HepG2 (cell line): ENCODE data around the gene NRIP2. TPM values are rescaled to one million over a fixed set of nuclear protein-coding genes. Genes with fewer than 3 reads are reported as not detected.

Source experiments
- ATAC-seq: fragments of 200-7000 bp; cut with Tn5 transposase; 3 replicates; pipeline ENCODE4 v1.9.1; 2020; ENCODE audit warnings: mild to moderate bottlenecking, moderate library complexity
- BruUV-seq: library from RNA; stranded (reverse); fragments of 400-500 nt; replicated peaks from 2 replicates; lab custom pipeline; 2021; lab: Mats Ljungman, UMichigan
- CTCF ChIA-PET: fragments of 300-600 bp; formaldehyde crosslinking; extraction: SDS; loops from one replicate; lab custom pipeline; 2021; ENCODE audit warnings: low total read pairs, inconsistent platforms, low intra/inter-chr PET ratio; lab: Yijun Ruan, JAX
- POLR2A ChIA-PET: fragments of 350-600 bp; sonication (Branson Sonifier 250); formaldehyde crosslinking; loops from one replicate; lab custom pipeline; 2020; ENCODE audit warnings: antibody characterized with exemption, inconsistent platforms; lab: Yijun Ruan, JAX
- DNase-seq: peaks from one replicate; pipeline ENCODE4 v3.0.0-alpha.2; 2015; ENCODE audit warnings: low spot score
- FAIRE-seq: peaks from 3 replicates; lab custom pipeline; 2011; peaks lifted over from hg19 to GRCh38; lab: Jason Lieb, UNC
- H2AFZ ChIP-seq: one replicate; pipeline ENCODE4 v1.6.1; 2011; ENCODE audit warnings: low read length, inconsistent platforms
- H3K27ac ChIP-seq: fragments of 300-600 bp; 3 replicates; pipeline ENCODE4 v1.8.0; 2011; ENCODE audit warnings: mixed run types, mild to moderate bottlenecking, mixed read lengths, low read length, inconsistent platforms; ENCODE audit not compliant: insufficient read depth; ENCODE audit errors: extremely low read length
- H3K27me3 ChIP-seq, 2 experiments: fragments of 200-600 bp in 1 of 2; 2 replicates in 1 of 2; 3 replicates in 1 of 2; pipeline versions ENCODE4 v1.6.0 to v1.8.0; 2011; ENCODE audit warnings: low read length in 2 of 2, mild to moderate bottlenecking in 2 of 2, moderate library complexity in 2 of 2, inconsistent platforms in 1 of 2; ENCODE audit not compliant: insufficient read depth in 2 of 2, control insufficient read depth in 1 of 2
- H3K36me3 ChIP-seq, 2 experiments: fragments of 200-600 bp in 1 of 2; replicated peaks in 1 of 2; 2 replicates in 1 of 2; 3 replicates in 1 of 2; pipeline versions ENCODE4 v1.5.1 to v1.8.0; 2011; ENCODE audit warnings: low read length in 2 of 2, inconsistent platforms in 1 of 2; ENCODE audit not compliant: insufficient read depth in 2 of 2, control insufficient read depth in 1 of 2
- H3K4me1 ChIP-seq: 2 replicates; pipeline ENCODE4 v1.5.1; 2012; ENCODE audit warnings: low read length, inconsistent platforms; ENCODE audit not compliant: insufficient read depth
- H3K4me2 ChIP-seq: 2 replicates; pipeline ENCODE4 v1.6.0; 2011; ENCODE audit warnings: low read depth, low read length, inconsistent platforms
- H3K4me3 ChIP-seq, 3 experiments: fragments of 200-600 bp in 1 of 3; sonication (generic), shearing (Covaris generic) in 1 of 3; replicated peaks in 1 of 3; 2 replicates each; pipeline ENCODE4 v1.5.1; 2011 to 2016; ENCODE audit warnings: low read length in 3 of 3, inconsistent platforms in 2 of 3, low read depth in 2 of 3, mild to moderate bottlenecking in 2 of 3, control low read depth in 1 of 3, mixed read lengths in 1 of 3; ENCODE audit not compliant: insufficient read depth in 1 of 3
- H3K79me2 ChIP-seq: one replicate; pipeline ENCODE4 v1.6.1; 2011; ENCODE audit warnings: low read length, inconsistent platforms; ENCODE audit not compliant: insufficient read depth
- H3K9ac ChIP-seq: 2 replicates; pipeline ENCODE4 v1.6.0; 2011; ENCODE audit warnings: mild to moderate bottlenecking, low read depth, low read length, inconsistent platforms; ENCODE audit not compliant: insufficient read depth
- H3K9me3 ChIP-seq: 2 replicates; pipeline ENCODE4 v1.5.1; 2012; ENCODE audit warnings: mild to moderate bottlenecking, low read length
- H4K20me1 ChIP-seq: 2 replicates; pipeline ENCODE4 v1.6.0; 2011; ENCODE audit warnings: inconsistent platforms, mild to moderate bottlenecking, low read length, moderate library complexity; ENCODE audit not compliant: insufficient read depth
- CREB1 ChIP-seq, 2 experiments: fragments of 450-650 bp in 1 of 2; IDR thresholded peaks; 2 replicates each; pipeline ENCODE4 v1.6.1; 2016 to 2017; ENCODE audit warnings: control low read depth in 1 of 2, mild to moderate bottlenecking in 1 of 2, missing compliant biosample characterization in 1 of 2, missing genetic modification characterization in 1 of 2
- PHF21A ChIP-seq: sonication (generic); formaldehyde crosslinking; IDR thresholded peaks from 2 replicates; pipeline ENCODE4 v1.5.0; 2020; ENCODE audit warnings: mild to moderate bottlenecking, missing genetic modification reagents
- SP5 ChIP-seq: IDR thresholded peaks from 2 replicates; pipeline ENCODE4 v1.6.1; 2016; ENCODE audit warnings: low read depth, borderline replicate concordance
- TBX3 ChIP-seq: fragments of 450-650 bp; IDR thresholded peaks from 2 replicates; pipeline ENCODE4 v1.6.1; 2017; ENCODE audit warnings: antibody characterized with exemption, mild to moderate bottlenecking, inconsistent platforms, borderline replicate concordance
- ZNF605 ChIP-seq: sonication (generic); formaldehyde crosslinking; IDR thresholded peaks from 2 replicates; pipeline ENCODE4 v1.8.0; 2022; ENCODE audit warnings: mild to moderate bottlenecking, missing genetic modification reagents
- ZNF780A ChIP-seq: sonication (generic); formaldehyde crosslinking; IDR thresholded peaks from 2 replicates; pipeline ENCODE4 v1.8.0; 2022; ENCODE audit warnings: mild to moderate bottlenecking, missing genetic modification reagents, moderate library complexity
- ZNF839 ChIP-seq: sonication (generic); formaldehyde crosslinking; IDR thresholded peaks from 2 replicates; pipeline ENCODE4 v1.4.0; 2020; ENCODE audit warnings: missing genetic modification reagents, mild to moderate bottlenecking, borderline replicate concordance
- WGBS: methylation state at CpG from one replicate; pipeline ENCODE4 v1.1.6; 2017; ENCODE audit warnings: low lambda C conversion rate; 5-methylcytosine and 5-hydroxymethylcytosine counted together
- in situ Hi-C: cut with HindIII; loops from 2 replicates; pipeline ENCODE4 v1.10.0; 2017; ENCODE audit warnings: low pct_unique_long_range_greater_than_20kb; ENCODE audit not compliant: extremely low pct_ligation_motif_present
- intact Hi-C: fragments of 100-400 bp; cut with micrococcal nuclease; formaldehyde crosslinking; loops from one replicate; pipeline ENCODE4 v1.10.0; 2022; ENCODE audit not compliant: unreplicated experiment
- polyA plus RNA-seq, 8 experiments: library from polyadenylated mRNA; depleted of rRNA in 3 of 8; stranded (reverse) in 7 of 8; unstranded in 1 of 8; fragments of >200 nt; fragmentation: Illumina TruSeq in 4 of 8; extraction: Trizol in 4 of 8; gene quantifications; 2 replicates each; pipeline versions ENCODE4 v1.2.1 to v1.2.3, GENCODE V29; 2011 to 2016; ENCODE audit warnings: low read depth in 4 of 8, missing spikeins in 1 of 8, mixed read lengths in 1 of 8; ENCODE audit not compliant: insufficient read depth in 1 of 8
- total RNA-seq, 5 experiments: library from RNA; depleted of rRNA; stranded (reverse); fragments of >200 nt; fragmentation: Illumina TruSeq; extraction: Trizol; gene quantifications; 2 replicates each; pipeline ENCODE4 v1.2.3, GENCODE V29; 2016; ENCODE audit warnings: low read depth in 1 of 5
- TF ChIP-seq, protein P1 (sequence below): sonication (generic); formaldehyde crosslinking; IDR thresholded peaks from 2 replicates; pipeline ENCODE4 v1.5.0; 2020; ENCODE audit warnings: mild to moderate bottlenecking, missing genetic modification reagents

NRIP2 gene
- total and polyA plus RNA-seq, 2 of the 13 experiments (the other 11 are each of a cell fraction or from before 2014, with no cell fraction given), result not detected

DNA sequence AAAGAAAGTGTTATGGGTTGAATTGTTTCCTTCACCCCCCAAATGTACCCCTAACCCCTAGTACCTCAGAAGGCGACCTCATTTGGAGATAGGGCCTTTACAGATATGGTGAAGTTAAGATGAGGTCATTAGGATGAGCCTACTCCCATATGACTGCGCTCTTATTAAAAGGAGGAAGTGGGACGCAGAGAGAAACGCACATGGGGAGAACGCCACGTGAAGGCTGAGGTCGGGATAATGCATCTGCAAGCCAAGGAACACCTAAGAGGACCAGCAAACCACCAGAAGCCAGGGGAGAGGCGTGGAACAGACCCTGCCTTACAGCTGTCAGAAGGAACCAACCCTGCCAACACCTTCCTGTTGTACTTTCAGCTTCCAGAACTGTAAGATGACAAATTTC lies 1.7 kb upstream of the NRIP2 start:
- Histone ChIP-seq H2AFZ (no peak overlapping the region), H3K27ac (no peak overlapping the region), H3K9ac (no peak overlapping the region), H3K4me3 (no peak overlapping the region), H3K27me3 (no peaks in the 10 kb centered on the region), H3K36me3 (peaks cover 0 to 3% of the 10 kb centered on the region in 2 experiments; a peak in 3 of 5 replicates), H3K4me2 (no peak overlapping the region), H3K4me1 (no peaks in the 10 kb centered on the region), H3K79me2 (no peaks in the 10 kb centered on the region), H4K20me1 (no peaks in the 10 kb centered on the region), H3K9me3 (no peaks in the 10 kb centered on the region)
- in situ Hi-C loops, result no loop called here
- POLR2A ChIA-PET, result interaction anchor here (1.6 kb wide), 1 partner anchor 13 kb away, joined by 3 read pairs; no protein-coding TSS in a partner anchor
- FAIRE-seq (no peak), ATAC-seq (no peak), DNase-seq (no peak)
- no TSS peak for BruUV-seq
- 92% methylated on average over 8 of the region's 8 CpGs for WGBS
- intact Hi-C loops, result no loop called here
- TF ChIP-seq CREB1 (IDR thresholded peaks at IDR 0.05) (no peak), CREB1 (CRISPR knock-in tag; IDR thresholded peaks at IDR 0.05) (no peak), ZNF780A (no peak), ZNF839 (CRISPR knock-in tag) (no peak), ZNF605 (CRISPR knock-in tag) (no peak), TBX3 (no peak), PHF21A (no peak), SP5 (CRISPR knock-in tag) (no peak)
- TF ChIP-seq, protein P1, sequence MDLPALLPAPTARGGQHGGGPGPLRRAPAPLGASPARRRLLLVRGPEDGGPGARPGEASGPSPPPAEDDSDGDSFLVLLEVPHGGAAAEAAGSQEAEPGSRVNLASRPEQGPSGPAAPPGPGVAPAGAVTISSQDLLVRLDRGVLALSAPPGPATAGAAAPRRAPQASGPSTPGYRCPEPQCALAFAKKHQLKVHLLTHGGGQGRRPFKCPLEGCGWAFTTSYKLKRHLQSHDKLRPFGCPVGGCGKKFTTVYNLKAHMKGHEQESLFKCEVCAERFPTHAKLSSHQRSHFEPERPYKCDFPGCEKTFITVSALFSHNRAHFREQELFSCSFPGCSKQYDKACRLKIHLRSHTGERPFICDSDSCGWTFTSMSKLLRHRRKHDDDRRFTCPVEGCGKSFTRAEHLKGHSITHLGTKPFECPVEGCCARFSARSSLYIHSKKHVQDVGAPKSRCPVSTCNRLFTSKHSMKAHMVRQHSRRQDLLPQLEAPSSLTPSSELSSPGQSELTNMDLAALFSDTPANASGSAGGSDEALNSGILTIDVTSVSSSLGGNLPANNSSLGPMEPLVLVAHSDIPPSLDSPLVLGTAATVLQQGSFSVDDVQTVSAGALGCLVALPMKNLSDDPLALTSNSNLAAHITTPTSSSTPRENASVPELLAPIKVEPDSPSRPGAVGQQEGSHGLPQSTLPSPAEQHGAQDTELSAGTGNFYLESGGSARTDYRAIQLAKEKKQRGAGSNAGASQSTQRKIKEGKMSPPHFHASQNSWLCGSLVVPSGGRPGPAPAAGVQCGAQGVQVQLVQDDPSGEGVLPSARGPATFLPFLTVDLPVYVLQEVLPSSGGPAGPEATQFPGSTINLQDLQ (CRISPR knock-in tag), result no peak
- CTCF ChIA-PET, result no interaction called here
